HG03457 (cell line): Measurements from ENCODE around the gene PER2.
"Not testable (repeated sequence)": the region's sequence is repeated elsewhere in the genome, so short reads cannot be mapped to it uniquely, and the experiment has no call there.

Source experiments
- ATAC-seq: cut with Tn5 transposase; IDR thresholded peaks from one replicate; pipeline ENCODE4 v1.9.1; 2021; ENCODE audit warnings: moderate number of reproducible peaks; ENCODE audit not compliant: unreplicated experiment

Gene PER2

GRCh38 chr2:238313289-238313990, 25.0 kb upstream of the PER2 start:
- ATAC-seq, result no peak

- ATAC-seq, result not testable (repeated sequence)
These were observed 22.3 kb upstream of the PER2 start for GRCh38 chr2:238310721-238311120.

GRCh38 chr2:238308177-238308576, 19.8 kb upstream of the PER2 start:
- ATAC-seq, result no peak

GRCh38 chr2:238306672-238306998, 18.2 kb upstream of the PER2 start:
- ATAC-seq, result no peak

- ATAC-seq, result no peak
These were observed 17.7 kb upstream of the PER2 start for GRCh38 chr2:238305965-238306671.

GRCh38 chr2:238305092-238305862, 16.9 kb upstream of the PER2 start:
- ATAC-seq, result no peak

GRCh38 chr2:238304116-238304515, 15.7 kb upstream of the PER2 start:
- ATAC-seq, result no peak

- no peak for ATAC-seq
These were observed 14.3 kb upstream of the PER2 start for GRCh38 chr2:238302751-238303150.

GRCh38 chr2:238302087-238302486, 13.7 kb upstream of the PER2 start:
- ATAC-seq, result no peak

GRCh38 chr2:238299803-238300202, 11.4 kb upstream of the PER2 start:
- ATAC-seq, result no peak

GRCh38 chr2:238296638-238297457, 8.4 kb upstream of the PER2 start:
- ATAC-seq, result no peak

GRCh38 chr2:238295144-238296112, 7.0 kb upstream of the PER2 start:
- no peak for ATAC-seq

- ATAC-seq, result no peak
These were observed 6.2 kb upstream of the PER2 start for GRCh38 chr2:238294393-238295143.

GRCh38 chr2:238294046-238294392, 5.6 kb upstream of the PER2 start:
- ATAC-seq, result no peak

- ATAC-seq, result no peak
These were observed 3.3 kb upstream of the PER2 start for GRCh38 chr2:238291550-238292281.

GRCh38 chr2:238290715-238291549, 2.5 kb upstream of the PER2 start:
- ATAC-seq, result no peak

- ATAC-seq, result no peak
These were observed 1.7 kb upstream of the PER2 start for GRCh38 chr2:238290091-238290509.

- ATAC-seq, result no peak
These were observed 1.2 kb upstream of the PER2 start for GRCh38 chr2:238289574-238289973.
